Muscle of arm (tissue), 12 donors: ENCODE results near the gene RCOR1. TPM values are rescaled to one million over a fixed set of nuclear protein-coding genes. Genes with fewer than 3 reads are reported as not detected.

Experiments
- DNase-seq: peaks from one replicate; pipeline ENCODE4 v3.0.0-alpha.2; 2013
- polyA plus RNA-seq, 12 donors: library from polyadenylated mRNA; unstranded; fragments of 120-200 nt; gene quantifications; one replicate each; pipeline ENCODE4 v1.2.1, GENCODE V29; 2013; ENCODE audit not compliant: insufficient read length in 12 of 12

RCOR1 gene
- polyA plus RNA-seq, 12 donors, result 24.0 to 57.7 (median 32.5) TPM; not detected in 1

GRCh38 chr14:102711946-102712345 is 119.5 kb downstream of the RCOR1 start:
- no peak for DNase-seq

- DNase-seq, result no peak
Observed at GRCh38 chr14:102717276-102717675, 124.8 kb downstream of the RCOR1 start.

GRCh38 chr14:102722646-102723045 is 130.2 kb downstream of the RCOR1 start:
- DNase-seq, result no peak

- DNase-seq, result no peak
Observed at GRCh38 chr14:102723650-102724049, 131.2 kb downstream of the RCOR1 start.

- DNase-seq, result no peak
Observed at GRCh38 chr14:102726191-102726949, 133.9 kb downstream of the RCOR1 start.

- no peak for DNase-seq
Observed at GRCh38 chr14:102727336-102728095, 135.1 kb downstream of the RCOR1 start.

GRCh38 chr14:102728501-102728900 is 136.1 kb downstream of the RCOR1 start:
- no peak for DNase-seq

GRCh38 chr14:102729268-102729667 is 136.8 kb downstream of the RCOR1 start:
- DNase-seq, result no peak

DNA sequence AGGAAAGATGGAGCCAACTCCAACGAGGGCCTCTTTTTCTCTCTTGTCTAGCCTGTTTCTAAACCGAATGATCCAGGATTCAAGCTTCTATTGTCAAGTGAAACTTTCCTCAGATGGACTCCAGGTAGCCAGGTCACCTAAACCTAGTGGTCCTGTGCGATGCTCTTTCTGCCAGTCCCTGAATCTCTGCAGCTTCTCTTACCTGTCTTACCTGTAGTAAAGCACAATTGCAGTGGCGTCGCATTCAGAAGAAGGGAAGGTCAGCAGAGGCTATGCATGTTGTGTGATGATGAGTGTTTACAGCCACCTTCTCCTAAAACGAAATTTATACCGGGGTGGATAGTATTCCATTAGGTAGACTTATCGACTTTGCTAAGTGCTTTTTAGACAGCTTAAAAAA is 137.4 kb downstream of the RCOR1 start:
- no peak for DNase-seq

- no peak for DNase-seq
Observed at GRCh38 chr14:102731101-102731870, 138.8 kb downstream of the RCOR1 start.

- no peak for DNase-seq
Observed at GRCh38 chr14:102731871-102732800, 139.7 kb downstream of the RCOR1 start.

DNA sequence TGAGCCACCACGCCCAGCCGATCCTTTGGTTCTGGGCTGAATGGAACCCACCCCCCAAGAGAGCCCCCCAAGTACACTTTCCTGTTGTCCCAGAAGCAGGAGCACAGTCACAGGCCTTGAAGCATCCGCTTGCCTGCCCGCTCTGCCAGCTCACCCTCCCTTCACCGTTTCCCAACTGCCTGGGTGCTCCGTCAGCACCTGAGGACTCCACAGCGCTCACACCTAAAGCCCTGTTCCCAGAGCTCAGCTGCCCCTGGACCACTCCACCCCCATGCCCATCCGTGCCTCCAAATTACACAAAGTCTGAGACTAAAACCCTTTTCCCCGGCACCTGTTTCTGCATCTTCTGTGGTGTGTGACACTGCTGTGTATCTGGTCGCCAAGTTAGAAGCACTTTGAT is 140.5 kb downstream of the RCOR1 start:
- DNase-seq, result no peak

DNA sequence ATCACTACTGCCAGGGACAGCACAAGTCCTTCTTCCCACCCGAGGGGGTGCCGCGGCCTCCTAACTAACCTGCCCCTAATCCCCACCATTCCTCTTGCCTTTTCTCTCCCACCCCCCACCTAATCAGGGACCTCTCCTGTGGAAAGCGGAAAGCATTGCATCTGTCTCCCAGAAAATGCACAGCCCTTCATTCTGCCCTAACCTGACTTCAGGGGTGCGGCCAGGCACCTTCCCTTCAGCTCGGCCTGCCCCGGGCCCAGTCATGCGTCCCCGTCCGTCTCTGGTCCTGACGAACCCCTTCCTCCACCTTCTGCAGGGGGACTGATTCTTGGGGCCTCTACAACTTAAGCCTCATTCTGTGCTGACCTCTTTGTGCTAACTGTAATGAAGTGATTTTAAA is 140.9 kb downstream of the RCOR1 start:
- DNase-seq, result no peak

GRCh38 chr14:102734436-102734835 is 142.0 kb downstream of the RCOR1 start:
- DNase-seq, result no peak

DNA sequence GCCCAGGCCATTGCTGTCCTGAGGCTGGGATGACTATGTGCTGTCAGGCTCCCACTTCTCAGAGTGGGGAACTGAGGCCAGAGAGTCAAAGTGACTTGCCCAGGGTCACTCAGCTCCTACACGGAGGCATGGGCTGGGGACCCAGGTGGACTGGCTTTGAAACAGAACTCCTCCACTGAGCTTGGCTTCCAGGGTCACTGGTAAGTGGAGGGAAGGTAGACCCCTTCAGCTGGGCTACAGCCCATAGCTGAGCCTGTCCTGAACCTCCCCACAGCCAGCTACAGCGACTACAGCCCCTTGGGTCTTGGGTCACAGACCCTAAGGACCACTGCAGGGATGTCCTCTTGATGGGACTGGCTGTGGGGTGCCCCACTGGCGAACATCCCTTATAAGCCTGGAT is 144.5 kb downstream of the RCOR1 start:
- DNase-seq, result no peak

DNA sequence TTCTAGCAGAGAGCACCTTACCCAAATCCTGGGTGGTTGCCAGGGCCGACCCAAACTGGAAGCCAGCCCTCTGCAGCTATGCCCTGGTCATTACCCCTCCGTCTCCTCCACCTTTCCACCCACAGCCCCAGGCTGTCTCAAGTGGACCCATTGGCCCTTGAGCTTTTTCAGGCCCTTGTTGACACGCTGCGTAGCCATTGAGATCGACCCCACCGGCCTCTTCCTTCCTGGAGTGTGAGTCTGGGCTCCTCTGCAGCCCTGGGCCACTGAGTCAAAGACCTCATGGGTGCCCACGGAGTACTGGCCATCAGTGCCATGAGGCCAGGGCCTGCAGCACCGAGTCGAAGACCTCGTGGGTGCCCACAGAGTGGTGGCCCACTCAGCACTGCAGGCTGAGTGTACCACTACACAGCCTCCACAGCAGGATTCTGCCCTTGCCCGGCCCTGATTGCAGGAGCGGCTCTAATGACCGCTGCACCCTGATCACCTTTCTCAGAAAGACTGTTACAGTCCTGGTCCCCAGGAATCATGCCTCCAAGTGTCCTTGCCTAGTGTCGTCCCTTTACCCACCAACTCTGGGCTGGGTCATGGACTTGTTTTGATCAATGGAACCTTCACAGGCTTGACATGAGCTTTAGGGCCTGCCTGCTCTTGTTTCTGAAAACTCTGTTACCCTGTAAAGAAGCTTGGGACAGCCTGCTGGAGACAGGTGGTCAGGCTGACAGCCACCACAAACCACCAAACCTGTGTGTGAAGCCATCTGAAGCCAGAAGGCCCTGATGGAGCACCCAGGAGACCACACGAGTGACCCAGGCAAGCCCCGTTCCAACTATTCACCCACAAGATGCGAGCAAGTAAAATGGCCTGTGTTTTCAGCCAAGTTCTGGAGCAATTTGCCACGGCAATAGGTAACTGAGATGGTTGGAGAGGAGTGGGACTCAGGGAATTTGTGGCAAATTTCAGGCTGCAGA is 145.2 kb downstream of the RCOR1 start:
- no peak for DNase-seq

DNA sequence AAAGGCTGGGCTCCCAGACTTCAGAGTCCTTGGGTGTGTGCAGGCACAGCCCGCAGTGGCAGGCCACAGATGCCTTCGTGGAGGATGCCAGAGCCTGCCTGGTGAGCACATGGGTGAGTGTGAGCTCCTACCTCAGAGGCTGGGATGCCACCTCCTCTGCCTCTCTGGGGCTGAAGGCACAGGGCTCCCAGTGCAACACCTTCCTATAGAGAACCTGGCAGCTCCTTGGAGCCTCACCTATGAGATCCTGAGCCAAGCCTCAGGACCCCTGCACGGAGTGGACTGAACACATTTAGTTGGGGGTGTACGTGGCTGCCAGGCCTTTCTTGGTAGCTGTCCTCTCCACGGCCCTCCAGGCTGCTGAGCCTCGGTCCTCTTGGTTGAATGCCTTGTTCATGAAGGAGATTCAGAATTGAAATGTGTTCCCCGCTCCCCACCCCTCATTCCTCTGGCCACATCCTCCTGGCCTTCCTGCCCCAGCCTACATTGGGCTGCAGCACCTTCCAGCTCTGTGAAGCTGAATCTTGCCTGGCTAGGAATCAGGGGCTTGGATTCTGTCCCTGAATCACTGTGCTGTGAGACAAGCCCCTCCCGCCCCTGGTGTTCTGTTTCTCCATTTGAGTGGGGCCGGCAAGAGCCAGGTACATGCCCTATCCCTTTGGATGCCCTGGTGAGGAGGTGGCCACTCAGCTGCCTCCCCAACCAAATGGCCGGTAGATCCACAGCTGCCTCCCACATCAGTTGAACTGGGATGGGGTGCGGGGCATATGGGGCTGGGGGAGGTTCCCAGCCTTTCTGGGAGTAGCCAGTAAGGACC is 146.1 kb downstream of the RCOR1 start:
- DNase-seq, result no peak

- DNase-seq, result no peak
Observed at GRCh38 chr14:102739190-102739469, 146.7 kb downstream of the RCOR1 start.

DNA sequence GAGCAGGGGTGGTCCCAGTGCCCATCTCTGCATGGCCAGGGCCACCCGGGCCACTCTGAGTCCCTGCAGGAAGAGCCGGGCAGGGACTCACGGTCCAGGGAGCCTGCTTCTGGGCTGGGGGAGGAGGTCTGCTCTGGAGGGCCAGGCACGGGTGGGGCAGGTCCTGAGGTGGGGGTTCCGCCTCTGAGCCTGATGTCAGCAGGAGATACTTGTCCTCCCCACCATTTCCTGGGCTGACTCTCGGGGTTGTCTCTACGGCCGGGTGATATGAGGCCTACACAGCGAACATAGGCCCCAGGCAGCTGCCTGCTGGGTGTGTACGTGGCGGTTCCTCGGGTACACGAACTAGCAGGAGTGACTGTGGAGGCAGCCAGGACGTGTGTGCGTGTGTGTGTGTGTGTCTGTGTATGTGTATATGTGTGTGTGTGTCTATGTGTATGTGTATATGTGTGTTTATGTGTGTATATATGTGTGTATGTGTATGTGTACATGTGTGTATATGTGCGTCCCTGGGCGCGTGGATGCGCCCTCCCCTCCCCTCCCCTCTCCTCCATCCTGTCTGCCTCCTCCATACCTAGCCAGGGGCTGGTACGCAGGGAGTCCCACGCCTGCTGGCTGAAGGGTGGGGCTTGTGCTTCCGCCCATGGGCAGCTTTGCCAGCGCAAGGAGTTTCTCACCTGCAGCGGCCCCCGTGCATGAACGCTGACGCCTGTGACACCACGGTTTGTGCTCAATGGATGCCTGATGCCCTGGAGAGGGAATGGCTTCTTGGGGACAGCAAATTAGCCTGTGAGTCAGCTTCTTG is 154.4 kb downstream of the RCOR1 start:
- no peak for DNase-seq
